ENCODE measurements around the gene RPS16. TPM values are rescaled to one million over a fixed set of nuclear protein-coding genes. Genes with fewer than 3 reads are reported as not detected.

RPS16 gene
- total and polyA plus RNA-seq, 2 of the 13 experiments (the other 11 are each of a cell fraction or from before 2014, with no cell fraction given), result 488 to 2,583 TPM

GRCh38 chr19:39470724-39471339 lies 35.1 kb upstream of the RPS16 start (continued):
- TF ChIP-seq ZNF512 (CRISPR knock-in tag; IDR thresholded peaks at IDR 0.05), result no peak

GRCh38 chr19:39469567-39469966 lies 33.8 kb upstream of the RPS16 start:
- DNase-seq (ENCODE audit: low spot score), result no peak
- no peaks in the 10 kb centered on the region for H3K27me3 ChIP-seq (ENCODE audit: control insufficient read depth in 1 of 2, insufficient read depth in 2 of 2, low read length in 2 of 2)
- in situ Hi-C loops (cut with HindIII; ENCODE audit: extremely low pct_ligation_motif_present, low pct_unique_long_range_greater_than_20kb), result no loop called here

GRCh38 chr19:39469036-39469435 lies 33.3 kb upstream of the RPS16 start:
- Histone ChIP-seq H3K36me3 (replicated peaks in 1 of 2; ENCODE audit: control insufficient read depth in 1 of 2, insufficient read depth in 2 of 2, low read length in 2 of 2) (peaks cover 58 to 96% of the 10 kb centered on the region in 2 experiments), H4K20me1 (ENCODE audit: insufficient read depth, low read length) (no peaks in the 10 kb centered on the region), H3K27ac (ENCODE audit: extremely low read length, insufficient read depth, low read length) (no peak overlapping the region), H3K4me3 (replicated peaks in 1 of 3; ENCODE audit: insufficient read depth in 1 of 3, low read depth in 2 of 3, low read length in 3 of 3) (no peak overlapping the region), H3K4me2 (ENCODE audit: low read depth, low read length) (no peak overlapping the region), H3K9ac (ENCODE audit: insufficient read depth, low read depth, low read length) (no peak overlapping the region), H3K9me3 (ENCODE audit: low read length) (no peaks in the 10 kb centered on the region), H3K27me3 (ENCODE audit: control insufficient read depth in 1 of 2, insufficient read depth in 2 of 2, low read length in 2 of 2) (no peaks in the 10 kb centered on the region), H2AFZ (ENCODE audit: low read length) (no peak overlapping the region), H3K79me2 (ENCODE audit: insufficient read depth, low read length) (no peaks in the 10 kb centered on the region), H3K4me1 (ENCODE audit: insufficient read depth, low read length) (no peaks in the 10 kb centered on the region)
- 98% methylated on average over 5 of the region's 11 CpGs for WGBS (ENCODE audit: low lambda C conversion rate)
- BruUV-seq (replicated peaks), result no TSS peak
- DNase-seq (ENCODE audit: low spot score) (no peak), ATAC-seq (no peak), FAIRE-seq (no peak)
- intact Hi-C loops (cut with micrococcal nuclease; ENCODE audit: unreplicated experiment) (no loop called here), in situ Hi-C loops (cut with HindIII; ENCODE audit: extremely low pct_ligation_motif_present, low pct_unique_long_range_greater_than_20kb) (no loop called here)
- POLR2A ChIA-PET, result no interaction called here
- CTCF ChIA-PET (ENCODE audit: low intra/inter-chr PET ratio, low total read pairs), result no interaction called here
- no peak for TF ChIP-seq LBX2 (CRISPR knock-in tag; IDR thresholded peaks at IDR 0.05; ENCODE audit: borderline replicate concordance)
- TF ChIP-seq CBX2 (IDR thresholded peaks at IDR 0.05; ENCODE audit: low read depth, low read length), result no peak
- no peak for TF ChIP-seq CBX2 (CRISPR knock-in tag; IDR thresholded peaks at IDR 0.05; ENCODE audit: low read depth)
- no peak for TF ChIP-seq DPF2 (CRISPR knock-in tag; IDR thresholded peaks at IDR 0.05; ENCODE audit: borderline replicate concordance, low read depth)
- no peak for TF ChIP-seq ZNF747 (CRISPR knock-in tag; IDR thresholded peaks at IDR 0.05; ENCODE audit: borderline replicate concordance)
- TF ChIP-seq CHD2 (IDR thresholded peaks at IDR 0.05; ENCODE audit: low read depth, low read length), result no peak
- TF ChIP-seq TERF1 (CRISPR knock-in tag; IDR thresholded peaks at IDR 0.05), result no peak
- no peak for TF ChIP-seq HIC2 (CRISPR knock-in tag; IDR thresholded peaks at IDR 0.05; ENCODE audit: low read depth)
- no peak for TF ChIP-seq KAT2B (IDR thresholded peaks at IDR 0.05; ENCODE audit: borderline replicate concordance, low read depth, low read length)
- no peak for TF ChIP-seq NFRKB (IDR thresholded peaks at IDR 0.05)

More at GRCh38 chr19:39469567-39469966, 33.8 kb upstream of the RPS16 start:
- no peak for ATAC-seq
- Histone ChIP-seq H4K20me1 (ENCODE audit: insufficient read depth, low read length) (no peaks in the 10 kb centered on the region), H3K4me3 (replicated peaks in 1 of 3; ENCODE audit: insufficient read depth in 1 of 3, low read depth in 2 of 3, low read length in 3 of 3) (no peak overlapping the region), H3K4me2 (ENCODE audit: low read depth, low read length) (no peak overlapping the region), H3K79me2 (ENCODE audit: insufficient read depth, low read length) (no peaks in the 10 kb centered on the region), H3K4me1 (ENCODE audit: insufficient read depth, low read length) (no peaks in the 10 kb centered on the region), H2AFZ (ENCODE audit: low read length) (no peak overlapping the region), H3K9me3 (ENCODE audit: low read length) (no peaks in the 10 kb centered on the region), H3K36me3 (replicated peaks in 1 of 2; ENCODE audit: control insufficient read depth in 1 of 2, insufficient read depth in 2 of 2, low read length in 2 of 2) (peaks cover 61 to 96% of the 10 kb centered on the region in 2 experiments), H3K9ac (ENCODE audit: insufficient read depth, low read depth, low read length) (no peak overlapping the region), H3K27ac (ENCODE audit: extremely low read length, insufficient read depth, low read length) (no peak overlapping the region)
- intact Hi-C loops (cut with micrococcal nuclease; ENCODE audit: unreplicated experiment), result no loop called here
- ChIA-PET CTCF (ENCODE audit: low intra/inter-chr PET ratio, low total read pairs) (no interaction called here), POLR2A (no interaction called here)
- BruUV-seq (replicated peaks), result no TSS peak
- FAIRE-seq, result no peak
- TF ChIP-seq KDM5A (IDR thresholded peaks at IDR 0.05; ENCODE audit: borderline replicate concordance, low read length), result no peak
- TF ChIP-seq AGO2 (optimal IDR thresholded peaks at IDR 0.05; ENCODE audit: low read depth, low read length), result peak; percentile 31
- WGBS (ENCODE audit: low lambda C conversion rate), result 95% methylated on average over 5 of the region's 6 CpGs

Measured in HepG2 (cell line).